GM12874 (cell line): Measurements from ENCODE around the gene DLK2.

ENCODE experiments used
- CTCF ChIP-seq: IDR thresholded peaks from 2 replicates; pipeline ENCODE4 v1.5.1; 2011; ENCODE audit warnings: low read depth, mild to moderate bottlenecking, control low read depth, low read length, moderate library complexity; ENCODE audit not compliant: insufficient read depth

Gene DLK2

GRCh38 chr6:43496370-43497128 lies 41.2 kb upstream of the DLK2 start:
- peak; percentile 44 for TF ChIP-seq CTCF

GRCh38 chr6:43495409-43495941 lies 40.1 kb upstream of the DLK2 start:
- no peak for TF ChIP-seq CTCF

- no peak for TF ChIP-seq CTCF
These were observed 39.4 kb upstream of the DLK2 start for GRCh38 chr6:43494766-43495165.

- no peak for TF ChIP-seq CTCF
These were observed 39.0 kb upstream of the DLK2 start for GRCh38 chr6:43494321-43494720.

- no peak for TF ChIP-seq CTCF
These were observed 38.5 kb upstream of the DLK2 start for GRCh38 chr6:43493833-43494232.

GRCh38 chr6:43493230-43493629 lies 37.9 kb upstream of the DLK2 start:
- TF ChIP-seq CTCF = no peak

GRCh38 chr6:43492673-43493072 lies 37.3 kb upstream of the DLK2 start:
- TF ChIP-seq CTCF = no peak
